Loucy (cell line): ENCODE results near the gene BEND4.

Experiments
- H2AFZ ChIP-seq: fragments of 200-600 bp; sonication (generic); 2 replicates; pipeline ENCODE4 v1.6.0; 2016; ENCODE audit warnings: antibody characterized with exemption, mild to moderate bottlenecking, low read length, moderate library complexity
- H3F3A ChIP-seq: fragments of 200-600 bp; 2 replicates; pipeline ENCODE4 v1.6.0; 2016; ENCODE audit warnings: antibody characterized with exemption, low read depth, mild to moderate bottlenecking
- H3K27me3 ChIP-seq: fragments of 200-600 bp; sonication (generic); 2 replicates; pipeline ENCODE4 v1.6.1; 2014; ENCODE audit warnings: low read length, mild to moderate bottlenecking; ENCODE audit not compliant: insufficient read depth, poor library complexity, severe bottlenecking
- H3K36me3 ChIP-seq: fragments of 200-600 bp; sonication (generic); 2 replicates; pipeline ENCODE4 v1.6.1; 2016; ENCODE audit warnings: low read length; ENCODE audit not compliant: insufficient read depth
- H3K4me1 ChIP-seq: fragments of 200-600 bp; sonication (generic); 2 replicates; pipeline ENCODE4 v1.5.1; 2014; ENCODE audit warnings: low read length, mild to moderate bottlenecking; ENCODE audit not compliant: insufficient read depth, poor library complexity, severe bottlenecking
- H3K4me2 ChIP-seq: fragments of 200-600 bp; sonication (generic); 2 replicates; pipeline ENCODE4 v1.6.0; 2014; ENCODE audit warnings: antibody characterized with exemption, low read length, low read depth, mild to moderate bottlenecking; ENCODE audit not compliant: poor library complexity, severe bottlenecking
- H3K4me3 ChIP-seq: fragments of 200-600 bp; sonication (generic); 2 replicates; pipeline ENCODE4 v1.5.1; 2014; ENCODE audit warnings: low read length, mild to moderate bottlenecking, mixed read lengths; ENCODE audit not compliant: poor library complexity, severe bottlenecking
- H3K79me2 ChIP-seq: fragments of 200-600 bp; sonication (generic); 2 replicates; pipeline ENCODE4 v1.6.1; 2014; ENCODE audit warnings: low read length; ENCODE audit not compliant: insufficient read depth
- H3K9ac ChIP-seq: fragments of 200-600 bp; sonication (generic); 2 replicates; pipeline ENCODE4 v1.6.0; 2014; ENCODE audit warnings: mild to moderate bottlenecking, low read depth, low read length, moderate library complexity; ENCODE audit not compliant: poor library complexity, severe bottlenecking
- H3K9me2 ChIP-seq: fragments of 200-600 bp; sonication (generic); replicated peaks from 2 replicates; pipeline ENCODE4 v1.6.1; 2016; ENCODE audit warnings: low read depth, low read length, mixed read lengths
- H3K9me3 ChIP-seq: fragments of 200-600 bp; sonication (generic); 2 replicates; pipeline ENCODE4 v1.6.1; 2014; ENCODE audit warnings: mild to moderate bottlenecking, antibody characterized with exemption, low read length, low read depth; ENCODE audit not compliant: insufficient read depth
- H4K20me1 ChIP-seq: fragments of 200-600 bp; sonication (generic); 2 replicates; pipeline ENCODE4 v1.6.0; 2014; ENCODE audit warnings: antibody characterized with exemption, low read length, mild to moderate bottlenecking; ENCODE audit not compliant: insufficient read depth, poor library complexity, severe bottlenecking
- EZH2phosphoT487 ChIP-seq: fragments of 200-600 bp; IDR thresholded peaks from 2 replicates; pipeline ENCODE4 v1.6.1; 2018; ENCODE audit warnings: antibody characterized with exemption, mild to moderate bottlenecking, moderate library complexity, borderline replicate concordance
- TF ChIP-seq, protein P1 (sequence below): fragments of 200-600 bp; sonication (generic); conservative IDR thresholded peaks from 2 replicates; pipeline ENCODE4 v1.5.1; 2014; ENCODE audit warnings: mild to moderate bottlenecking, antibody characterized with exemption, low read length

Gene BEND4

DNA sequence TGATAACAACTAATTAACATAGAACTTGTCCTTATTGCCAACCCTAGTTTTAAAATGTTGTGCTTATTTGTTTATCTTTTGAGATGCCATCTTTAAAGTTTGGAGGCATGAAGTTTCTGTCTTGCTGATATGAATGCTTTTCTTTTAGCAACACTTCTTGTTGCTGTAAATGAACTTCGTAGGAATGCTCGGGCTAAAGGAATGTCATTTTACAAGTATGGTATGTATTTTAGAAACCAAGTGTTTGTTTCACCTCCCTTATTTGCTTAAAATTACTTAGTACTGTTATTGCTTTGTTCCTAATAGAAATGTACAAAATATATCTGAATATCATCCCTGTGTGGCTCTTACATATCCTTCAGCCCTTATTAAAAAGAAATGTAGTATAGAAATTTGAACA lies 86.1 kb downstream of the BEND4 start:
- no peaks in the 10 kb centered on the region for H4K20me1 ChIP-seq
- no peaks in the 10 kb centered on the region for H3K79me2 ChIP-seq
- no peaks in the 10 kb centered on the region for H3K9me3 ChIP-seq

More for the DNA sequence above, 86.1 kb downstream of the BEND4 start:
- no peak overlapping the region for H3K9ac ChIP-seq
- H3K9me2 ChIP-seq = no peaks in the 10 kb centered on the region
- no peak overlapping the region for H3K4me3 ChIP-seq
- no peak overlapping the region for H2AFZ ChIP-seq
- no peak overlapping the region for H3K4me2 ChIP-seq
- H3K4me1 ChIP-seq = no peaks in the 10 kb centered on the region
- no peaks in the 10 kb centered on the region; the same call in 1 of the 2 replicates for H3K36me3 ChIP-seq
- TF ChIP-seq, protein P1, sequence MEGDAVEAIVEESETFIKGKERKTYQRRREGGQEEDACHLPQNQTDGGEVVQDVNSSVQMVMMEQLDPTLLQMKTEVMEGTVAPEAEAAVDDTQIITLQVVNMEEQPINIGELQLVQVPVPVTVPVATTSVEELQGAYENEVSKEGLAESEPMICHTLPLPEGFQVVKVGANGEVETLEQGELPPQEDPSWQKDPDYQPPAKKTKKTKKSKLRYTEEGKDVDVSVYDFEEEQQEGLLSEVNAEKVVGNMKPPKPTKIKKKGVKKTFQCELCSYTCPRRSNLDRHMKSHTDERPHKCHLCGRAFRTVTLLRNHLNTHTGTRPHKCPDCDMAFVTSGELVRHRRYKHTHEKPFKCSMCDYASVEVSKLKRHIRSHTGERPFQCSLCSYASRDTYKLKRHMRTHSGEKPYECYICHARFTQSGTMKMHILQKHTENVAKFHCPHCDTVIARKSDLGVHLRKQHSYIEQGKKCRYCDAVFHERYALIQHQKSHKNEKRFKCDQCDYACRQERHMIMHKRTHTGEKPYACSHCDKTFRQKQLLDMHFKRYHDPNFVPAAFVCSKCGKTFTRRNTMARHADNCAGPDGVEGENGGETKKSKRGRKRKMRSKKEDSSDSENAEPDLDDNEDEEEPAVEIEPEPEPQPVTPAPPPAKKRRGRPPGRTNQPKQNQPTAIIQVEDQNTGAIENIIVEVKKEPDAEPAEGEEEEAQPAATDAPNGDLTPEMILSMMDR = no peak
- TF ChIP-seq EZH2phosphoT487 = no peak
- no peaks in the 10 kb centered on the region for H3K27me3 ChIP-seq
- no peaks in the 10 kb centered on the region for H3F3A ChIP-seq
